ENCODE results near the gene EIF4G1. TPM values are rescaled to one million over a fixed set of nuclear protein-coding genes. Genes with fewer than 3 reads are reported as not detected.
A peak's percentile ranks its signal among the peaks of the same experiment; 100 is the strongest.

EIF4G1 gene
- total RNA-seq, 2 experiments from 2014 or later = 479 to 556 TPM

GRCh38 chr3:184360070-184360928 lies 45.9 kb downstream of the EIF4G1 start:
- Mint-ChIP-seq H3K4me3 (peak overlapping the region; percentile 98), H3K36me3 (ENCODE audit: low read depth) (peaks cover 21% of the 10 kb centered on the region), H3K9me3 (ENCODE audit: low read depth) (no peaks in the 10 kb centered on the region), H3K27ac (no peak overlapping the region), H3K27me3 (no peaks in the 10 kb centered on the region), H3K4me1 (peaks cover 17% of the 10 kb centered on the region)
- DNase-seq (no peak), ATAC-seq (no peak)
- ChIA-PET CTCF (interaction anchor here (0.9 to 1.8 kb wide), 4 partner anchors 11 to 463 kb away, joined by 3 to 5 read pairs (median 4); no protein-coding TSS in a partner anchor), POLR2A (no interaction called here)
- intact Hi-C loops (cut with DNase I, micrococcal nuclease) = loop anchor here in 1 of 2 experiments (5.0 kb wide), 2 partner anchors 723 to 922 kb away; partner anchors contain the start of gene KLHL24

GRCh38 chr3:184360929-184361531 lies 46.6 kb downstream of the EIF4G1 start:
- Mint-ChIP-seq H3K9me3 (ENCODE audit: low read depth) (no peaks in the 10 kb centered on the region), H3K4me1 (peaks cover 20% of the 10 kb centered on the region), H3K36me3 (ENCODE audit: low read depth) (peaks cover 23% of the 10 kb centered on the region), H3K4me3 (peak overlapping the region; percentile 98), H3K27me3 (no peaks in the 10 kb centered on the region), H3K27ac (peak overlapping the region; percentile 58)
- intact Hi-C loops (cut with DNase I, micrococcal nuclease) = loop anchor here in 1 of 2 experiments (5.0 kb wide), 2 partner anchors 724 to 921 kb away; partner anchors contain the start of gene KLHL24
- ChIA-PET CTCF (interaction anchor here (1.8 kb wide), 1 partner anchor 180 kb away, joined by 4 read pairs; no protein-coding TSS in a partner anchor), POLR2A (no interaction called here)
- no peak for ATAC-seq
- no peak for DNase-seq

GRCh38 chr3:184361532-184361931 lies 47.1 kb downstream of the EIF4G1 start, which contains the start of the genes CLCN2 and POLR2H:
Gene CLCN2, minus strand, starts transcription at chr3:184361605. Its CDS starts 126 bp downstream, at chr3:184361479.
Gene POLR2H, plus strand, starts transcription at chr3:184361710. Its CDS starts 1,783 bp downstream, at chr3:184363493.
- Mint-ChIP-seq H3K4me3 (peak within 1 kb of the TSS; percentile 98), H3K27ac (peak within 1 kb of the TSS; percentile 97), H3K36me3 (ENCODE audit: low read depth) (peaks cover 26% of the 10 kb centered on the region), H3K27me3 (no peaks in the 10 kb centered on the region), H3K9me3 (ENCODE audit: low read depth) (no peaks in the 10 kb centered on the region), H3K4me1 (peaks cover 22% of the 10 kb centered on the region)
- ChIA-PET POLR2A (no interaction called here), CTCF (interaction anchor here (0.8 to 1.8 kb wide), 5 partner anchors 8 to 180 kb away, joined by 3 to 9 read pairs (median 4); partner anchors contain the start of gene FAM131A)
- intact Hi-C loops (cut with DNase I, micrococcal nuclease) = loop anchor here in 1 of 2 experiments (5.0 kb wide), 2 partner anchors 724 to 921 kb away; partner anchors contain the start of gene KLHL24
- DNase-seq (peak; percentile 66), ATAC-seq (peak; percentile 27)

GRCh38 chr3:184361932-184362667 lies 47.7 kb downstream of the EIF4G1 start:
- peak overlapping the region; percentile 98 for H3K4me3 Mint-ChIP-seq
- intact Hi-C loops (cut with DNase I, micrococcal nuclease) = loop anchor here (2.0 to 5.0 kb wide), 5 partner anchors 47 to 920 kb away; partner anchors contain the start of genes ALG3 (in 1 of the 2), EEF1AKMT4 (in 1 of the 2), EIF4G1 (in 1 of the 2) and KLHL24 (in 1 of the 2)
- peaks cover 32% of the 10 kb centered on the region for H3K36me3 Mint-ChIP-seq (ENCODE audit: low read depth)
- H3K4me1 Mint-ChIP-seq = peaks cover 28% of the 10 kb centered on the region
- no peaks in the 10 kb centered on the region for H3K9me3 Mint-ChIP-seq (ENCODE audit: low read depth)
- no peaks in the 10 kb centered on the region for H3K27me3 Mint-ChIP-seq
- ATAC-seq (peak; percentile 15), DNase-seq (peak; percentile 69)
- ChIA-PET POLR2A (interaction anchor here (0.6 kb wide), 1 partner anchor 24 kb away, joined by 3 read pairs; no protein-coding TSS in a partner anchor), CTCF (interaction anchor here (0.7 to 1.8 kb wide), 6 partner anchors 9 to 179 kb away, joined by 3 to 9 read pairs (median 4); partner anchors contain the start of gene FAM131A)
- H3K27ac Mint-ChIP-seq = peak overlapping the region; percentile 97

- ATAC-seq = peak; percentile 91
- Mint-ChIP-seq H3K4me1 (peaks cover 30% of the 10 kb centered on the region), H3K9me3 (ENCODE audit: low read depth) (no peaks in the 10 kb centered on the region), H3K36me3 (ENCODE audit: low read depth) (peaks cover 38% of the 10 kb centered on the region), H3K27me3 (no peaks in the 10 kb centered on the region), H3K27ac (peak overlapping the region; percentile 98), H3K4me3 (peak overlapping the region; percentile 98)
- ChIA-PET CTCF (interaction anchor here (0.7 to 1.8 kb wide), 8 partner anchors 9 to 178 kb away, joined by 3 to 9 read pairs (median 4); partner anchors contain the start of gene FAM131A), POLR2A (interaction anchor here (0.6 kb wide), 1 partner anchor 28 kb away, joined by 4 read pairs; no protein-coding TSS in a partner anchor)
- peak; percentile 97 for DNase-seq
- intact Hi-C loops (cut with DNase I, micrococcal nuclease) = loop anchor here (1.0 to 5.0 kb wide), 13 partner anchors 28 to 919 kb away; partner anchors contain the start of genes ALG3 (in 2 of the 2), EIF4G1 (in 2 of the 2), PSMD2 (in 2 of the 2) and VPS8 (in 2 of the 2)
Measured at GRCh38 chr3:184362668-184363546, 48.5 kb downstream of the EIF4G1 start.

- no peaks in the 10 kb centered on the region for H3K27me3 Mint-ChIP-seq
- H3K4me1 Mint-ChIP-seq = peaks cover 31% of the 10 kb centered on the region
- peak overlapping the region; percentile 19 for H3K27ac Mint-ChIP-seq
- CTCF ChIA-PET = interaction anchor here (0.7 kb wide), 1 partner anchor 14 kb away, joined by 3 read pairs; no protein-coding TSS in a partner anchor
- H3K4me3 Mint-ChIP-seq = no peak overlapping the region
- POLR2A ChIA-PET = interaction anchor here (0.7 to 1.1 kb wide), 2 partner anchors 18 to 41 kb away, joined by 3 to 4 read pairs; no protein-coding TSS in a partner anchor
- ATAC-seq (no peak), DNase-seq (no peak)
- H3K9me3 Mint-ChIP-seq (ENCODE audit: low read depth) = no peaks in the 10 kb centered on the region
- peaks cover 53% of the 10 kb centered on the region for H3K36me3 Mint-ChIP-seq (ENCODE audit: low read depth)
- intact Hi-C loops (cut with DNase I, micrococcal nuclease) = no loop called here
Measured at GRCh38 chr3:184366619-184367289, 52.3 kb downstream of the EIF4G1 start.

GRCh38 chr3:184368116-184368515 lies 53.7 kb downstream of the EIF4G1 start:
- no peak for DNase-seq
- peak overlapping the region; percentile 7 for H3K27ac Mint-ChIP-seq
- peaks cover 53% of the 10 kb centered on the region for H3K36me3 Mint-ChIP-seq (ENCODE audit: low read depth)
- intact Hi-C loops (cut with DNase I, micrococcal nuclease) = no loop called here
- no peak for ATAC-seq
- H3K9me3 Mint-ChIP-seq (ENCODE audit: low read depth) = no peaks in the 10 kb centered on the region
- peaks cover 32% of the 10 kb centered on the region for H3K4me1 Mint-ChIP-seq
- POLR2A ChIA-PET = interaction anchor here (0.6 kb wide), 1 partner anchor 25 kb away, joined by 3 read pairs; no protein-coding TSS in a partner anchor
- CTCF ChIA-PET = interaction anchor here (0.6 to 6.3 kb wide), 3 partner anchors 146 to 197 kb away, joined by 3 to 128 read pairs (median 6); no protein-coding TSS in a partner anchor
- no peaks in the 10 kb centered on the region for H3K27me3 Mint-ChIP-seq
- H3K4me3 Mint-ChIP-seq = no peak overlapping the region

GRCh38 chr3:184368586-184369183 lies 54.3 kb downstream of the EIF4G1 start:
- peak overlapping the region; percentile 7 for H3K27ac Mint-ChIP-seq
- CTCF ChIA-PET = interaction anchor here (0.6 to 6.3 kb wide), 4 partner anchors 145 to 396 kb away, joined by 3 to 128 read pairs (median 4); no protein-coding TSS in a partner anchor
- POLR2A ChIA-PET = interaction anchor here (0.6 to 0.8 kb wide), 2 partner anchors 26 to 105 kb away, joined by 3 read pairs; no protein-coding TSS in a partner anchor
- H3K27me3 Mint-ChIP-seq = no peaks in the 10 kb centered on the region
- intact Hi-C loops (cut with DNase I, micrococcal nuclease) = no loop called here
- no peak overlapping the region for H3K4me3 Mint-ChIP-seq
- ATAC-seq = no peak
- peaks cover 47% of the 10 kb centered on the region for H3K36me3 Mint-ChIP-seq (ENCODE audit: low read depth)
- H3K4me1 Mint-ChIP-seq = peaks cover 32% of the 10 kb centered on the region
- no peaks in the 10 kb centered on the region for H3K9me3 Mint-ChIP-seq (ENCODE audit: low read depth)
- no peak for DNase-seq

All from activated CD4-positive, alpha-beta T cell treated with anti-CD3 and anti-CD28 coated beads for 36 hours (primary cell).